GM18502 (cell line): ENCODE measurements around the gene EPB41L3.
"Not testable (repeated sequence)": the region's sequence is repeated elsewhere in the genome, so short reads cannot be mapped to it uniquely, and the experiment has no call there.

Experiments
- ATAC-seq: cut with Tn5 transposase; IDR thresholded peaks from one replicate; pipeline ENCODE4 v1.9.1; 2021; ENCODE audit warnings: mild to moderate bottlenecking; ENCODE audit not compliant: unreplicated experiment, poor library complexity

EPB41L3 gene

GRCh38 chr18:5543773-5544389 lies at the start of gene EPB41L3:
TSS of gene EPB41L3 (minus strand) at chr18:5543997. CDS start at chr18:5489183, 54,814 bp downstream.
- no peak for ATAC-seq

GRCh38 chr18:5588529-5588928 lies 44.7 kb upstream of the EPB41L3 start:
- no peak for ATAC-seq

- ATAC-seq, result no peak
Observed at GRCh38 chr18:5585653-5586052, 41.9 kb upstream of the EPB41L3 start.

GRCh38 chr18:5584746-5585417 lies 41.1 kb upstream of the EPB41L3 start:
- ATAC-seq, result no peak

GRCh38 chr18:5582849-5583681 lies 39.3 kb upstream of the EPB41L3 start:
- no peak for ATAC-seq

GRCh38 chr18:5582076-5582475 lies 38.3 kb upstream of the EPB41L3 start:
- no peak for ATAC-seq

GRCh38 chr18:5574843-5575242 lies 31.0 kb upstream of the EPB41L3 start:
- ATAC-seq, result no peak

GRCh38 chr18:5571666-5572065 lies 27.9 kb upstream of the EPB41L3 start:
- ATAC-seq, result no peak

GRCh38 chr18:5570613-5571012 lies 26.8 kb upstream of the EPB41L3 start:
- ATAC-seq, result not testable (repeated sequence)

- no peak for ATAC-seq
Observed at GRCh38 chr18:5568416-5568815, 24.6 kb upstream of the EPB41L3 start.

GRCh38 chr18:5558851-5559250 lies 15.1 kb upstream of the EPB41L3 start:
- ATAC-seq, result no peak

- ATAC-seq, result no peak
Observed at GRCh38 chr18:5556310-5556974, 12.6 kb upstream of the EPB41L3 start.

GRCh38 chr18:5554629-5555028 lies 10.8 kb upstream of the EPB41L3 start:
- no peak for ATAC-seq

GRCh38 chr18:5546660-5547059 lies 2.9 kb upstream of the EPB41L3 start:
- no peak for ATAC-seq

GRCh38 chr18:5543036-5543680 lies 639 bp downstream of the EPB41L3 start:
- ATAC-seq, result no peak

GRCh38 chr18:5542515-5543035 lies 1.2 kb downstream of the EPB41L3 start:
- ATAC-seq, result no peak

GRCh38 chr18:5541644-5542043 lies 2.2 kb downstream of the EPB41L3 start:
- no peak for ATAC-seq

GRCh38 chr18:5539391-5539790 lies 4.4 kb downstream of the EPB41L3 start:
- no peak for ATAC-seq

- ATAC-seq, result no peak
Observed at GRCh38 chr18:5538544-5538943, 5.3 kb downstream of the EPB41L3 start.

- no peak for ATAC-seq
Observed at GRCh38 chr18:5537860-5538259, 5.9 kb downstream of the EPB41L3 start.
